ENCODE measurements around the gene TBC1D26.

DNA sequence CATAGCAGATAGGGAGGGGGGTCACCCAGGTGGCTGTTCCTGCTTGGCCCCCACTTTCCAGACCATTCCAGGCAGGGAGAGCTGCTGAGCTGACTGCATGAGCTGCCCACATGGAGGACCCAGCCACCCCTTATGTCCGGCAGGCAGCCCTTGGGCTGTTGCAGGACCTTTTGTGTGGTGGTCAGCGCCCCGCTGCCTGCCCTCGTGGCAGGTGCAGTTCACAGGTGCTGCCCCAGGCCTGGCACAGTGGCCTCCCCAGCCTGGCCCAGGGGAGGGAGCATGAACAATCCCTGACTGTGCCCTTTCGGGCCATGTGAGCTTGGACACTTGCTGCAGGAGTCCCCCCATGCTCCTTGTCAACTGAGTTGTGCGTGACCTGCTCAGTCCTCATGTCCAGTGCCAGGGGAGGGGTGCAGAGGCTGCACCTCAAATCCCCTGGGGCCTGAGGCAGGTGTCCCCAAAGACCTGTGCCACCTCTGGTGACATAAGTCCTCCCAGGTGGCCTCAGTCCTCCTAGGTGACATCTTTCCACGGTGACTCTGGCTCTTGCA lies 8.6 kb downstream of the TBC1D26 start:
- TF ChIP-seq RAD21 (IDR thresholded peaks at IDR 0.05; ENCODE audit: low read depth) (no peak), EGR1 (IDR thresholded peaks at IDR 0.05) (no peak), CREB1 (IDR thresholded peaks at IDR 0.05; ENCODE audit: low read depth) (no peak), ZBTB7A (IDR thresholded peaks at IDR 0.05; ENCODE audit: low read depth) (no peak), TCF12 (IDR thresholded peaks at IDR 0.05; ENCODE audit: low read depth) (no peak), NFIC (IDR thresholded peaks at IDR 0.05) (no peak), TAF1 (IDR thresholded peaks at IDR 0.05; ENCODE audit: low read depth) (no peak)
- TF ChIP-seq, protein P1, sequence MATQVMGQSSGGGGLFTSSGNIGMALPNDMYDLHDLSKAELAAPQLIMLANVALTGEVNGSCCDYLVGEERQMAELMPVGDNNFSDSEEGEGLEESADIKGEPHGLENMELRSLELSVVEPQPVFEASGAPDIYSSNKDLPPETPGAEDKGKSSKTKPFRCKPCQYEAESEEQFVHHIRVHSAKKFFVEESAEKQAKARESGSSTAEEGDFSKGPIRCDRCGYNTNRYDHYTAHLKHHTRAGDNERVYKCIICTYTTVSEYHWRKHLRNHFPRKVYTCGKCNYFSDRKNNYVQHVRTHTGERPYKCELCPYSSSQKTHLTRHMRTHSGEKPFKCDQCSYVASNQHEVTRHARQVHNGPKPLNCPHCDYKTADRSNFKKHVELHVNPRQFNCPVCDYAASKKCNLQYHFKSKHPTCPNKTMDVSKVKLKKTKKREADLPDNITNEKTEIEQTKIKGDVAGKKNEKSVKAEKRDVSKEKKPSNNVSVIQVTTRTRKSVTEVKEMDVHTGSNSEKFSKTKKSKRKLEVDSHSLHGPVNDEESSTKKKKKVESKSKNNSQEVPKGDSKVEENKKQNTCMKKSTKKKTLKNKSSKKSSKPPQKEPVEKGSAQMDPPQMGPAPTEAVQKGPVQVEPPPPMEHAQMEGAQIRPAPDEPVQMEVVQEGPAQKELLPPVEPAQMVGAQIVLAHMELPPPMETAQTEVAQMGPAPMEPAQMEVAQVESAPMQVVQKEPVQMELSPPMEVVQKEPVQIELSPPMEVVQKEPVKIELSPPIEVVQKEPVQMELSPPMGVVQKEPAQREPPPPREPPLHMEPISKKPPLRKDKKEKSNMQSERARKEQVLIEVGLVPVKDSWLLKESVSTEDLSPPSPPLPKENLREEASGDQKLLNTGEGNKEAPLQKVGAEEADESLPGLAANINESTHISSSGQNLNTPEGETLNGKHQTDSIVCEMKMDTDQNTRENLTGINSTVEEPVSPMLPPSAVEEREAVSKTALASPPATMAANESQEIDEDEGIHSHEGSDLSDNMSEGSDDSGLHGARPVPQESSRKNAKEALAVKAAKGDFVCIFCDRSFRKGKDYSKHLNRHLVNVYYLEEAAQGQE (IDR thresholded peaks at IDR 0.05; ENCODE audit: low read depth): no peak

Data from Ishikawa (cell line).